Transverse colon (tissue), 4 donors: Measurements from ENCODE around the gene CLEC18C. TPM values are rescaled to one million over a fixed set of nuclear protein-coding genes. Genes with fewer than 3 reads are reported as not detected.
"Not testable (repeated sequence)": the region's sequence is repeated elsewhere in the genome, so short reads cannot be mapped to it uniquely, and the experiment has no call there.

Experiments
- DNase-seq: peaks from one replicate; pipeline ENCODE4 v3.0.0-alpha.2; 2019
- H3K27ac ChIP-seq, 4 donors: fragments of 200-600 bp; sonication (generic); 2 replicates each; pipeline ENCODE4 v1.5.1; 2016 to 2018; ENCODE audit warnings: inconsistent platforms in 4 of 4
- H3K27me3 ChIP-seq: fragments of 200-600 bp; sonication (generic); 2 replicates; pipeline ENCODE4 v1.5.1; 2017; ENCODE audit warnings: inconsistent platforms
- H3K36me3 ChIP-seq, 4 donors: fragments of 200-600 bp; sonication (generic); 2 replicates each; pipeline ENCODE4 v1.5.1; 2017 to 2019; ENCODE audit warnings: inconsistent platforms in 4 of 4
- H3K4me1 ChIP-seq, 4 donors: fragments of 200-600 bp; sonication (generic); 2 replicates each; pipeline ENCODE4 v1.5.1; 2017 to 2020; ENCODE audit warnings: inconsistent platforms in 4 of 4
- H3K4me3 ChIP-seq, 4 donors: fragments of 200-600 bp; sonication (generic); 1 replicate in 1 of 4; 2 replicates in 3 of 4; pipeline versions ENCODE4 v1.5.1 to v1.6.1; 2017 to 2019; ENCODE audit warnings: inconsistent platforms in 4 of 4
- H3K9me3 ChIP-seq, 2 donors: fragments of 200-600 bp; sonication (generic); 2 replicates each; pipeline ENCODE4 v1.5.1; 2017 to 2019; ENCODE audit warnings: inconsistent platforms in 2 of 2
- EP300 ChIP-seq: sonication (generic); formaldehyde crosslinking; IDR thresholded peaks from one replicate; pipeline ENCODE4 v1.6.1; 2017; ENCODE audit warnings: antibody characterized with exemption, low read depth
- POLR2A ChIP-seq: fragments of 450-650 bp; IDR thresholded peaks from one replicate; pipeline ENCODE4 v1.6.1; 2016; ENCODE audit warnings: antibody characterized with exemption, mild to moderate bottlenecking, moderate library complexity
- POLR2AphosphoS5 ChIP-seq, 3 donors: sonication (generic); formaldehyde crosslinking; IDR thresholded peaks; one replicate each; pipeline ENCODE4 v1.6.1; 2016; ENCODE audit warnings: antibody characterized with exemption in 3 of 3
- WGBS, 2 donors: methylation state at CpG; one replicate each; pipeline ENCODE4 v1.1.5; 2018; ENCODE audit warnings: low coverage in 1 of 2; 5-methylcytosine and 5-hydroxymethylcytosine counted together
- in situ Hi-C, 4 donors: fragments of 200-750 bp; cut with MboI; loops; one replicate each; pipeline versions ENCODE4 v1.15.0 to v1.15.1; 2017; ENCODE audit warnings: low sequenced_read_pairs in 3 of 4, low pct_ligation_motif_present in 1 of 4, low pct_unique_long_range_greater_than_20kb in 1 of 4
- intact Hi-C: fragments of 100-400 bp; cut with DNase I; formaldehyde crosslinking; loops from one replicate; pipeline ENCODE4 v1.15.1; 2023; ENCODE audit warnings: low total_unique reads
- total RNA-seq, 4 donors: library from RNA; depleted of rRNA; stranded (reverse); fragments of >200 nt; gene quantifications; one replicate each; pipeline ENCODE4 v1.1.0, GENCODE V29; 2016
- TF ChIP-seq, protein P1 (sequence below), 5 experiments: fragments of 200-600 bp in 3 of 5; fragments of 450-650 bp in 2 of 5; sonication (generic) in 3 of 5; IDR thresholded peaks; 1 replicate in 2 of 5; 2 replicates in 3 of 5; pipeline ENCODE4 v1.5.1; 2016 to 2017; ENCODE audit warnings: antibody characterized with exemption in 5 of 5, inconsistent platforms in 3 of 5, mild to moderate bottlenecking in 2 of 5, moderate library complexity in 1 of 5

Gene CLEC18C
- total RNA-seq, 4 donors from 2014 or later: 0.55 to 4.1 (median 0.79) TPM; not detected in 1

DNA sequence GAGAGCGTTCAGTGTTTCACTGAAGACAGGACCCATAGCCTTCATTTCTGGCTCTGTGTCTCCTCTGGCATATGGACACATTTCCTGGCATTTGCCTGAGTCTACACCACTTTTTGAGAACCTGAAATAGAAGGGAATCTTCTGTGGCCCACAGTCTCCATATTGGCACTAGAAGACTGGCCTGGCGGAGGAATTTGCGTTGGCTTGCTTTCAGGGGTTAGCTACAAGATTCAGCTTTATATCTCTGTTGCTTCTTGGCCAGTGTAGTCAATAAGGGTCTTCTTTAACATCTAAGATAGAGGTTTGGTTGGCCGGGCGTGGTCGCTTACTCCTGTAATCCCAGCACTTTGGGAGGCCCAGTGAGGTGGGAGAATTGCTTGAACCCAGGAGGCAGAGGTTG is 12.8 kb upstream of the CLEC18C start:
- Histone ChIP-seq H3K27ac (no peak overlapping the region), H3K36me3 (peaks cover 0 to 50% (median 23%) of the 10 kb centered on the region in 4 donors), H3K4me1 (peaks cover 0 to 14% (median 5%) of the 10 kb centered on the region in 4 donors), H3K4me3 (no peak overlapping the region), H3K9me3 (no peaks in the 10 kb centered on the region), H3K27me3 (no peaks in the 10 kb centered on the region)
- intact Hi-C loops: loop anchor here (10.0 kb wide), 1 partner anchor 94 kb away; the partner anchor contains the start of gene EXOSC6
- no peak for DNase-seq
- TF ChIP-seq POLR2AphosphoS5 (IDR thresholded peaks at IDR 0.05) (no peak), EP300 (no peak)
- 96 to 100% methylated on average over 1 to 6 of the region's 6 CpGs for WGBS, 2 donors
- in situ Hi-C loops: loop anchor here in 1 of 4 donors (25.0 kb wide), 1 partner anchor 101 kb away; the partner anchor contains the start of gene EXOSC6

DNA sequence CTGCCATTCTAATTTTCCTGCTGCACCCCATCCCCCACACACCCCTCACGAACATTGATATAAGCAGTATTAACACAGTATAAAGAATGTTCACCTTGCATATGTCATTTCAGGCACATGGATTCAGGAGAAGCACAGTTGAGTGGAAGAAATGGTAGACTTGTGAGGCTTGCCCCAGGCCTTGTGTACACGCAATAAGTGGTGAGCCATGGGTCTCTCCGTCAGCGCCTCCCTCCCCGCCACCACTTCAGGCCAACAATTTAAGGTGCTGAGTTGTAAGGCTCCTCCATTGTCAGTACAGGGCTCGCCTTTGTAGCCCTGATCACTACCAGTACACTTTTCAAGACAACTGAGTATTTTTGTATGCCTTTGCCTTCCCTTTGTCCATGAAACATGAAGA is 12.2 kb upstream of the CLEC18C start:
- H3K27ac ChIP-seq: peak overlapping the region in 1 of 4 donors; percentile 15
- H3K4me3 ChIP-seq: no peak overlapping the region
- peaks cover 0 to 14% (median 5%) of the 10 kb centered on the region in 4 donors for H3K4me1 ChIP-seq
- peaks cover 0 to 45% (median 21%) of the 10 kb centered on the region in 4 donors for H3K36me3 ChIP-seq
- in situ Hi-C loops (loop anchor here in 1 of 4 donors (25.0 kb wide), 1 partner anchor 101 kb away; the partner anchor contains the start of gene EXOSC6), intact Hi-C loops (loop anchor here (10.0 kb wide), 1 partner anchor 93 kb away; the partner anchor contains the start of gene EXOSC6)
- no peak for DNase-seq
- TF ChIP-seq POLR2A (no peak), POLR2AphosphoS5 (IDR thresholded peaks at IDR 0.05) (no peak), EP300 (no peak)
- TF ChIP-seq, protein P1, sequence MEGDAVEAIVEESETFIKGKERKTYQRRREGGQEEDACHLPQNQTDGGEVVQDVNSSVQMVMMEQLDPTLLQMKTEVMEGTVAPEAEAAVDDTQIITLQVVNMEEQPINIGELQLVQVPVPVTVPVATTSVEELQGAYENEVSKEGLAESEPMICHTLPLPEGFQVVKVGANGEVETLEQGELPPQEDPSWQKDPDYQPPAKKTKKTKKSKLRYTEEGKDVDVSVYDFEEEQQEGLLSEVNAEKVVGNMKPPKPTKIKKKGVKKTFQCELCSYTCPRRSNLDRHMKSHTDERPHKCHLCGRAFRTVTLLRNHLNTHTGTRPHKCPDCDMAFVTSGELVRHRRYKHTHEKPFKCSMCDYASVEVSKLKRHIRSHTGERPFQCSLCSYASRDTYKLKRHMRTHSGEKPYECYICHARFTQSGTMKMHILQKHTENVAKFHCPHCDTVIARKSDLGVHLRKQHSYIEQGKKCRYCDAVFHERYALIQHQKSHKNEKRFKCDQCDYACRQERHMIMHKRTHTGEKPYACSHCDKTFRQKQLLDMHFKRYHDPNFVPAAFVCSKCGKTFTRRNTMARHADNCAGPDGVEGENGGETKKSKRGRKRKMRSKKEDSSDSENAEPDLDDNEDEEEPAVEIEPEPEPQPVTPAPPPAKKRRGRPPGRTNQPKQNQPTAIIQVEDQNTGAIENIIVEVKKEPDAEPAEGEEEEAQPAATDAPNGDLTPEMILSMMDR (IDR thresholded peaks at IDR 0.05): no peak
- H3K9me3 ChIP-seq: no peaks in the 10 kb centered on the region
- WGBS, 2 donors: 83 to 94% methylated on average over 3 to 6 of the region's 6 CpGs
- no peaks in the 10 kb centered on the region for H3K27me3 ChIP-seq

DNA sequence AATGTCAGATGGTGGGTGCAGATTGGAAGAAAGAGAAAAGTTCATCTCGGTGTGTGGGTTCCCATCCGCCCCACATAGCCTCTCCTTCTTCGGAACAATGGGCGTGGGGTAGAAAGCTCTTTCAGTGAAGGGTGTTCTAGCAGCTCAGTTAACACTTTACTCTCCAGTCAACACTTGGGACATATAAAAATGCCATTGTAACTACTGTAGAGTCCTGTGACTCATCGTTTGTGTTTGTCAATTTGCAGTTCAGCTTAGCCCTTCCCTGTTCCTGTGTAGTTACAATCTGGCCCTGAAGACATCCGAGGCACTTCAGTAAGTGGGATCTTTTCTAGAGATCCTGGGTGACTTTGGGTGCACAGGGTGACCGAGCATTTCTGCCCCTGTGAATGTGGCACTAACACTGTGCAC is 11.5 kb upstream of the CLEC18C start:
- H3K9me3 ChIP-seq: no peaks in the 10 kb centered on the region
- H3K36me3 ChIP-seq: peaks cover 0 to 38% (median 17%) of the 10 kb centered on the region in 4 donors
- in situ Hi-C loops (loop anchor here in 1 of 4 donors (25.0 kb wide), 1 partner anchor 100 kb away; the partner anchor contains the start of gene EXOSC6), intact Hi-C loops (loop anchor here (10.0 kb wide), 1 partner anchor 93 kb away; the partner anchor contains the start of gene EXOSC6)
- TF ChIP-seq POLR2AphosphoS5 (IDR thresholded peaks at IDR 0.05): peak in 2 of 3 donors; percentile 16 to 20
- TF ChIP-seq, protein P1 (IDR thresholded peaks at IDR 0.05): no peak
- peaks cover 0 to 14% (median 5%) of the 10 kb centered on the region in 4 donors for H3K4me1 ChIP-seq
- WGBS, 2 donors: 38 to 44% methylated on average over 5 to 7 of the region's 7 CpGs
- H3K27ac ChIP-seq: peak overlapping the region in 2 of 4 donors; percentile 15 to 30
- DNase-seq: no peak
- no peaks in the 10 kb centered on the region for H3K27me3 ChIP-seq
- H3K4me3 ChIP-seq: no peak overlapping the region

DNA sequence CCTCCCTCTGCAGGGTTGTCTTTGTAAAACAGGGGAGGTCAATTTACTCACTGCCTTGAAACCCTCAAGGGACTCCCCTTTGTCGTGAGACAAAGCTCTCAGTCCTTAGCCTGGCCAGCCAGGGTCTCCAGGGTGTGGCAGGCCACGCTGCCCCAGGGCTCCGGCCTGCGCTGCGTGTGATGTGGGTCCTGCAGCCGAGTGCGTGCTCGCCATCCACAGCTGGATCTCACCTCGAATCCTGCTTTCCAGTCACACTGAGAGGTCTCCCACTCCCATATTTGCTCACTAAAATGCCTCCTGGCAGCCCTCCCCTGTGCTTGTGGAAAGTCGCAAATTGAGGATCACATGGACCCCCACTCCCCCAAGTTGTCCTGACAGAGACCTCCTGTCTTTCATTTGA is 10.0 kb upstream of the CLEC18C start:
- Histone ChIP-seq H3K27me3 (no peaks in the 10 kb centered on the region), H3K27ac (no peak overlapping the region), H3K4me3 (no peak overlapping the region), H3K4me1 (peaks cover 0 to 14% (median 5%) of the 10 kb centered on the region in 4 donors), H3K36me3 (peaks cover 0 to 24% (median 10%) of the 10 kb centered on the region in 4 donors), H3K9me3 (no peaks in the 10 kb centered on the region)
- intact Hi-C loops: loop anchor here (10.0 kb wide), 1 partner anchor 91 kb away; the partner anchor contains the start of gene EXOSC6
- DNase-seq: no peak
- TF ChIP-seq POLR2AphosphoS5 (IDR thresholded peaks at IDR 0.05) (no peak), POLR2A (no peak), EP300 (no peak)
- TF ChIP-seq, protein P1 (IDR thresholded peaks at IDR 0.05): no peak
- in situ Hi-C loops: loop anchor here in 1 of 4 donors (25.0 kb wide), 1 partner anchor 99 kb away; the partner anchor contains the start of gene EXOSC6
- WGBS, 2 donors: 90 to 100% methylated on average over 1 to 10 of the region's 10 CpGs

DNA sequence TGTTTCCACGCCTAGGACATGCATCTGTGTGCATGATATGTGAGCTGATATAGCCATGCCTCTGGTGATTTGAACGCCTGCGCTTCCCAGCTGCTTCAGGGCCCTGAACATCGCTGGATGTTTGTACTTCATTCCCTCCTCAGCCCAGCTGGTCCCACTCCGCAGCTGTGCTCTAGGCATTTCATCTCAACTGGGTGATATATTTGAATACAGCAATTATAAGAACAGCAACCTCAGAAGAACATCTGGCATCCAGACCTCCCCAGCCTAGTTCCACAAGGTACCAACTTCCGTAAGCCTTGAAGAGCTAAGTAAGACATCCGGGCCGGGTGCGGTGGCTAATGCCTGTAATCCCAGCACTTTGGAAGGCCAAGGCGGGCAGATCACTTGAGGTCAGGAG is 6.9 kb upstream of the CLEC18C start:
- 80% methylated on average over 5 of the region's 10 CpGs; no CpG with 5 or more reads in 1 of the 2 donors for WGBS, 2 donors
- not testable (repeated sequence) for H3K9me3 ChIP-seq, H3K27ac ChIP-seq, H3K27me3 ChIP-seq, DNase-seq, H3K36me3 ChIP-seq, H3K4me3 ChIP-seq
- H3K4me1 ChIP-seq: peaks cover 0 to 10% (median 5%) of the 10 kb centered on the region in 4 donors
- in situ Hi-C loops (loop anchor here in 1 of 4 donors (25.0 kb wide), 1 partner anchor 96 kb away; the partner anchor contains the start of gene EXOSC6), intact Hi-C loops (loop anchor here (10.0 kb wide), 1 partner anchor 88 kb away; the partner anchor contains the start of gene EXOSC6)

DNA sequence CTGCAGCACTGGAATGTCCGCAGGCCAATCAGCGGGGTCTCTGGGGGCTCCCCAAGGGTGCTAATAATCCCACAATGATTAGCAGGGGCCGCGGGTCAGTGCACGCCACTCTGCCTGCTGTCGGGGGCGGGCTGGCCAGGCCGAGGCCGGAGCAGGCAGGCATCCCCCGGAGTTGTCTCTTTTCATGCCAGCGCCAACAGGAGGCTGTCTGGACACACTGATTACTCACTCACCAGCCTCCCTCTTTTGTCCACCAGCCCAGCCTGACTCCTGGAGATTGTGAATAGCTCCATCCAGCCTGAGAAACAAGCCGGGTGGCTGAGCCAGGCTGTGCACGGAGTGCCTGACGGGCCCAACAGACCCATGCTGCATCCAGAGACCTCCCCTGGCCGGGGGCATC is 329 bp downstream of the CLEC18C start:
- WGBS, 2 donors: no CpG with 5 or more reads among the region's 15 CpGs
- DNase-seq, H3K4me3 ChIP-seq, intact Hi-C loops, H3K9me3 ChIP-seq, H3K27ac ChIP-seq, H3K27me3 ChIP-seq, H3K36me3 ChIP-seq, H3K4me1 ChIP-seq: not testable (repeated sequence)
- in situ Hi-C loops: loop anchor here in 1 of 4 donors (25.0 kb wide), 1 partner anchor 88 kb away; the partner anchor contains the start of gene EXOSC6

DNA sequence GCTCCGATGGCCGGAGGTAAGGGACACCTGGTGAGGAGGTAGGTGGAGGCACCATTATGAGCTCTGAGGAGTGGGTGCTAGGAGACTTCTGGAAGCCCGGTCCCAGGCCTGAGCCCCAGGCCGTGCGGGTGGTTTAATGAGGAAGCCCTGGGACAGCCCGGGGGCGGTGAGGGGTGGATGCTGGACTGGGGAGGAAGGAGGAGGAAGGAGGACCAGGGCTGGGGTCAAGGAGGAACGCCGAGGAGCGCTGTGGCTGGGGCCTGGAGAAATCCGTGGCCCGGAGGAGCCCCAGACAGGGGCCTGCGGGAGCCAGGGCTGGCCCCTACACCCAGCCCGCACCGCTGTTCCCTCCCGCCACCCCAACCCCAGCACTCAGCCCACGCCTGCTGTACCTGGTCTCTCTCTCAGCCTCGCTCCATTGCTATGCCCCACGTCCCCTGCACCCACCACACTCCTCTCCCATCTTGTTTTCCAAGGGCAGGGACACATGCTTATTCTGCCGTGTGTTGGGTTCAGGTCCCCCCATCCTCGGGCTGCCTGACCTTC is 873 bp downstream of the CLEC18C start:
- H3K27ac ChIP-seq, DNase-seq, H3K4me1 ChIP-seq, intact Hi-C loops, H3K27me3 ChIP-seq, H3K9me3 ChIP-seq, H3K36me3 ChIP-seq, H3K4me3 ChIP-seq: not testable (repeated sequence)
- WGBS, 2 donors: 92% methylated on average over 5 of the region's 21 CpGs; no CpG with 5 or more reads in 1 of the 2 donors
- in situ Hi-C loops: loop anchor here in 1 of 4 donors (25.0 kb wide), 1 partner anchor 88 kb away; the partner anchor contains the start of gene EXOSC6
